ENCODE results near the gene ATP2C2. TPM values are rescaled to one million over a fixed set of nuclear protein-coding genes. Genes with fewer than 3 reads are reported as not detected.

The ATP2C2 gene
- total RNA-seq, 1 donor from 2014 or later: 32.1 TPM

GRCh38 chr16:84425696-84426095 lies 57.4 kb downstream of the ATP2C2 start:
- H3K36me3 ChIP-seq (ENCODE audit: control insufficient read depth, insufficient read depth, low read length): peaks cover 7% of the 10 kb centered on the region
- H3K4me3 ChIP-seq (ENCODE audit: low read depth, low read length): no peak overlapping the region
- DNase-seq (ENCODE audit: low read depth) (no peak), FAIRE-seq (no peak)
- H3K27me3 ChIP-seq (ENCODE audit: control insufficient read depth, insufficient read depth, low read length): no peaks in the 10 kb centered on the region
- no peak for TF ChIP-seq CTCF (IDR thresholded peaks at IDR 0.05; ENCODE audit: insufficient read depth, low read length, severe bottlenecking)

GRCh38 chr16:84426804-84427203 lies 58.5 kb downstream of the ATP2C2 start:
- no peak for FAIRE-seq
- TF ChIP-seq CTCF (IDR thresholded peaks at IDR 0.05; ENCODE audit: insufficient read depth, low read length, severe bottlenecking): no peak

GRCh38 chr16:84427553-84427952 lies 59.2 kb downstream of the ATP2C2 start:
- Histone ChIP-seq H3K4me3 (ENCODE audit: low read depth, low read length) (no peak overlapping the region), H3K27me3 (ENCODE audit: control insufficient read depth, insufficient read depth, low read length) (no peaks in the 10 kb centered on the region), H3K36me3 (ENCODE audit: control insufficient read depth, insufficient read depth, low read length) (peaks cover 8% of the 10 kb centered on the region)
- TF ChIP-seq CTCF (IDR thresholded peaks at IDR 0.05; ENCODE audit: insufficient read depth, low read length, severe bottlenecking): no peak
- FAIRE-seq: no peak
- DNase-seq (ENCODE audit: low read depth): no peak

More at GRCh38 chr16:84426804-84427203, 58.5 kb downstream of the ATP2C2 start:
- DNase-seq (ENCODE audit: low read depth): no peak
- no peaks in the 10 kb centered on the region for H3K27me3 ChIP-seq (ENCODE audit: control insufficient read depth, insufficient read depth, low read length)
- no peak overlapping the region for H3K4me3 ChIP-seq (ENCODE audit: low read depth, low read length)
- H3K36me3 ChIP-seq (ENCODE audit: control insufficient read depth, insufficient read depth, low read length): peaks cover 9% of the 10 kb centered on the region

GRCh38 chr16:84430860-84431259 lies 62.5 kb downstream of the ATP2C2 start:
- Histone ChIP-seq H3K4me3 (ENCODE audit: low read depth, low read length) (no peak overlapping the region), H3K36me3 (ENCODE audit: control insufficient read depth, insufficient read depth, low read length) (peaks cover 5% of the 10 kb centered on the region), H3K27me3 (ENCODE audit: control insufficient read depth, insufficient read depth, low read length) (no peaks in the 10 kb centered on the region)
- no peak for TF ChIP-seq CTCF (IDR thresholded peaks at IDR 0.05; ENCODE audit: insufficient read depth, low read length, severe bottlenecking)
- no peak for DNase-seq (ENCODE audit: low read depth)
- no peak for FAIRE-seq

GRCh38 chr16:84434800-84435199 lies 66.5 kb downstream of the ATP2C2 start:
- Histone ChIP-seq H3K4me3 (ENCODE audit: low read depth, low read length) (no peak overlapping the region), H3K27me3 (ENCODE audit: control insufficient read depth, insufficient read depth, low read length) (no peaks in the 10 kb centered on the region), H3K36me3 (ENCODE audit: control insufficient read depth, insufficient read depth, low read length) (peaks cover 8% of the 10 kb centered on the region)
- FAIRE-seq (no peak), DNase-seq (ENCODE audit: low read depth) (no peak)
- no peak for TF ChIP-seq CTCF (IDR thresholded peaks at IDR 0.05; ENCODE audit: insufficient read depth, low read length, severe bottlenecking)

GRCh38 chr16:84436196-84436595 lies 67.9 kb downstream of the ATP2C2 start:
- no peak for TF ChIP-seq CTCF (IDR thresholded peaks at IDR 0.05; ENCODE audit: insufficient read depth, low read length, severe bottlenecking)
- peaks cover 8% of the 10 kb centered on the region for H3K36me3 ChIP-seq (ENCODE audit: control insufficient read depth, insufficient read depth, low read length)

More at GRCh38 chr16:84436196-84436595, 67.9 kb downstream of the ATP2C2 start:
- FAIRE-seq (no peak), DNase-seq (ENCODE audit: low read depth) (no peak)
- Histone ChIP-seq H3K27me3 (ENCODE audit: control insufficient read depth, insufficient read depth, low read length) (no peaks in the 10 kb centered on the region), H3K4me3 (ENCODE audit: low read depth, low read length) (no peak overlapping the region)
